GM19099 (cell line): Measurements from ENCODE around the gene NAA60.

Experiments
- POLR2A ChIP-seq: IDR thresholded peaks from 3 replicates; pipeline ENCODE4 v1.6.1; 2011; ENCODE audit warnings: low read depth; ENCODE audit not compliant: insufficient read length; ENCODE audit errors: extremely low read depth

NAA60 gene

DNA sequence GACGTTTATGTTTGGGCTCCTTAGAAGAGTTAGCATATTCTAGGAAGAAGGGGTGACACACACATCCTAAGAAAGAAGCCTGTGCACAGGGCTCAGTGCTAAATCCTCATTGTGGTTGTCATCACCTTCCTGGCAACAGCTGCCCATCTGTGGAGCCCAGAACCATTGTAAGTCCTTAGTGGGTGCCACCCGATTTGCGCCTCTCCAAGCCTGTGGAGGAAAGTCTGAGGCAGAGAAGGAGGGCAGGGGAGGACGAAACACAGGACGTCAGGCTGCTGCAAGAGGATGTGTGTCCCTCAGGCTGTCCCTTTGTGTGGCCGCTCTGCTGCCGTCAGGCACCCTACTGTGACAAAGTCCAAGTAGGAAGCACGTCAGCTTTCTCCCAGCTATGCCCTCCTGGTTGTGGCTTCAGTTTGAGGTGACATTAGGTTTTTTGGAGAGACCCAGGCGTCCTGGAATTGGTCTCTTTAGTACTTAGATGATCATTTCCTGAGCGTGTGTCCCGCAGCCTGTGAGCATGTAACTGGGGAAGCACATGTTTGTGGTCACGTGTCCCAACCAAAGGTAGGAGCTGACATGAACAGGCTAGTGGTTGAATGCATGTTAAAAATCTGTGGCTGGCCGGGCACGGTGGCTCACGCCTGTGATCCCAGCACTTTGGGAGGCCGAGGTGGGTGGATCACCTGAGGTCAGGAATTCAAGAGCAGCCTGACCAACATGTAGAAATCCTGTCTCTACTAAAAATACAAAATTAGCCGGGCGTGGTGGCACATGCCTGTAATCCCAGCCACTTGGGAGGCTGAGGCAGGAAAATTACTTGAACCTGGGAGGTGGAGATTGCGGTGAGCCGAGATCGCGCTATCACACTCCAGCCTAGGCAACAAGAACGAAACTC lies 68.1 kb downstream of the NAA60 start:
- TF ChIP-seq POLR2A: no peak

GRCh38 chr16:3513892-3514583 lies 70.6 kb downstream of the NAA60 start:
- TF ChIP-seq POLR2A: no peak

DNA sequence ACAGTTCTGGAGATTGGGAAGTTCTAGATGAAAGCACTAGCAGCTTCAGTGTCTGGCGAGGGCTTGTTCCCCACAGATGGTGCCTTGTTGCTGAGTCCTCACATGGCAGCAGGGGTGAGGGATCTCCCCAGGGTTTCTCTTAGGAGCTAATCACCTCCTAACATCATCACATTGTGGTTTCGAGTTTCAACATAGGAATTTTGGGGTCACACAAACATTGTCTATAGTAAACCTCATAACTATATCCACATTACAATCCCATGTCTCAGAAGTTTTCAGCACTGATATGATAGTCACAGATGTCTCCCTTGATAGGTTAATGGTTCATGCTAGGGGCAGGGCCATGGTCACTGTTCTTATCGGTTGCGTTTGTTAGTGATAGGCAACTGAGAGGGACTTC lies 71.1 kb downstream of the NAA60 start:
- TF ChIP-seq POLR2A: no peak

DNA sequence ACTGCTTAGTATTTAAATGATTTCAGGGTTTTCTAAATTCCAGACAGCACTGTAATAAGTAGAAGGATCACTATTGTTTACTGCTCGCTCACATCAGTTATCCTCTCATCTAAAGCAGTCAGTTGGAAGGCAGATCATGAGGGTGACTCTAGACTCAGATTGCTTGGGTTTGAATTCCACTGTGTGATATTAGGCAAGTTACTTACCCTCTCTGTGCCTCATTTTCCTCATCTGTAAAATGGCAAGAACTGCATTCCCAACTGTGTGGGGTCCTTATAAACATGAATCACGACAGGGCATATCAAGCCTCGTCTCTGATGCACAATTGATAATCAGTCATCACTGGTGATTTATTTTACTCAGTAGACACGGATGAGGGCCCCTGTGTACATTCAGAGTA lies 72.4 kb downstream of the NAA60 start:
- no peak for TF ChIP-seq POLR2A

DNA sequence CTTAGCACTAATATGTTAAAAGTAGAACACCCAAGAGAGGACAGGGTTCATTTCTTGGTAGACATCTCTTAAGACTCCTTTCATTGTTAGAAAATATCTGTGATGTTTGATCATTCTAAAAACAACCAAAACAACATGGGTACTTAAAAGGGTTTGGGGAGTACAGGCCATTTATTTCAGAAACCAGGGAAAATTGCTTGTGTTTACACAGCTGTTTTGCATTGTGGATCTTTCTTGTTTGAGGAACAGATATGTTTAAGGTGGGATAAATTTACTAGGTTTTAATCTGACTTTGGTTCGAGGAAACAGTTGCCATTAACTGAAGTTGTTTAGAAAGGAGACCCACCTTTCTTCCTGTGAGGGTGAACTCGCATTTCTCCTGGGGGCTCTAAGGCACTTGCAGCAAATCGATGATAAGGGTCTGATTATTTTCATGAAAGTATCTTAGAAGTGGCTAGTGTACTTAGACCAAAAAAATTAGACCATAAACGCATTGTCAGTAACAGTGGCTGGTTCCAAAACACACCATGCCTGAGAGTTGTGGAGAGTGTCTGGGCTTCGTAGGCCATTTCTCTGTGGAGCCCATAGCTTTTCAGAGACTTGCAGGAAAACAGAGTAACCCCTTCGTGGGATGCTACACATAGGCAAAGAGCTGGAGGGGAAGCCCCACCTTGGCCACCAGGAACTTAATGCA lies 75.0 kb downstream of the NAA60 start:
- TF ChIP-seq POLR2A: no peak

GRCh38 chr16:3518986-3519348 lies 75.5 kb downstream of the NAA60 start:
- no peak for TF ChIP-seq POLR2A

GRCh38 chr16:3519581-3519980 lies 76.1 kb downstream of the NAA60 start:
- no peak for TF ChIP-seq POLR2A

- no peak for TF ChIP-seq POLR2A
These were observed 76.9 kb downstream of the NAA60 start for GRCh38 chr16:3520413-3520812.

DNA sequence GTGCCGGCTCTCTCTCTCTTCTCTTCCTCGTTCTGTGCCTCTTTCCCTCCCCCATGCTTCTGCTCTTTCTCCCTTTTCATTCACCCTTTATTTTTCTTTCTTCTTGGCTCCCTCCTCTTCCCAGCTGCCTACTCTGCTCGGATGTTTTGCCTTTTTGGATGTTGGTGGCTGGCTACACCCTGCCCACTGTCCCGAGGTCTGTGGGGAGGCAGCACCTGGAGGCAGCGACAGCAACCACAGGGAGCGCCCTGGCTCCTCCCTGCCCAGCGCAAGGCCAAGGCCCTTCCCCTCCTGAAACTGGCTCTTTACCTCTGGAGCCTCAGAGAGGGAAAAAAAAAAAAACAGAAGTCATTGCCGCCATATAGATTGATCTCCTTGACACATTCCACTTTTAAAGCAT lies 77.4 kb downstream of the NAA60 start:
- no peak for TF ChIP-seq POLR2A

DNA sequence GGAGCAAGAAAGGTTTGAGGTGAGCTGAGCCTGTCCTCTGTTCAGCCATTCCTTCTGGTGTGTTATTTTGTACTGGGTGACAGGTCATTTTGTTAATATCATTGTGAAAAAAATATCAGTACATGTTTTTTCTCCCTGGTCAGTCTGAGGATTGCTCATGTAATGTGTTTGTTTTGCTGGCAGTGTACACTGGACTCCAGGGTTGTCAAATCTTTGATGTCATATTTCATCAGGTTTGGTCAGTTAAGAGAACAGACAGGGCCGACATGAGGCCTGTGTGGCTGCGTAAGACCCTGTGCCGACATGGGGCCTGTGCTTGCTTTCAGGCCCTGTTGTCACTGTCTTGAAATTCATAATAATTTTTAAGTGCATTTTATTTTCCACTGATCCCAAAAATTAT lies 79.8 kb downstream of the NAA60 start:
- TF ChIP-seq POLR2A: no peak

- TF ChIP-seq POLR2A: no peak
These were observed 82.5 kb downstream of the NAA60 start for GRCh38 chr16:3525951-3526350.

DNA sequence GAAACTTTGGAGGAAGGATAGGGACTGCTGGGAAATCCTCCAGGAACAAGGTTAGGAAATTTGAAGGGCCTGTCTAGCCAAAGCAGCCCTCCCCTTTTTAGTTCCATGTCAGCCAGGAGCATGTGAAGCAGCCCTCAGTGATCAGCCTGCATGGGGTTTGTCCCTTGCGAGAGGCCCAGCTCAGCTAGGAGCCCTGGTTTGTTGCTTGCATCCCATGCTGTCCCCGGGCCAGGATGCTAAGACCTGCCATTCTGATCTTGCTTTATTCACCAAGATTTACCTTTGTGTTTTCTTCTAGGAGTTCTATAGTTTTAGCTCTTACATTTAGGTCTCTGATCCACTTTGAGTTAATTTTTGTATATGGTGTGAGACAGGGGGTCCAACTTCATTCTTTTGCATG lies 84.9 kb downstream of the NAA60 start:
- no peak for TF ChIP-seq POLR2A

DNA sequence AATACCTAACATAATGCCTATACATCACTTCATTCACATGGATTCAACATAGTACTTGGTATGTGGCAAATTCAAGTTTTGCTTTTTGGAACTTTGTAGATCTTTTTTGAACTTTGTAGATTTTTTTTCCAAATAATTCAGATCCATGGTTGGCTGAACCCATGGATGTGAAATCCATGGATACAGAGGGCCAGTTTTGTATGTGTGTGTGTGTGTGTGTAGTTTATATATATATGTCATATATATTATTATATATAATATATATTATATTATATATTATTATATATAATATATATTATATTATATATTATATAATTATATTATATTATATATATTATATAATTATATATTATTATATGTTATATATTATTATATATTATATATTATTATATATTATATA lies 85.7 kb downstream of the NAA60 start:
- no peak for TF ChIP-seq POLR2A

DNA sequence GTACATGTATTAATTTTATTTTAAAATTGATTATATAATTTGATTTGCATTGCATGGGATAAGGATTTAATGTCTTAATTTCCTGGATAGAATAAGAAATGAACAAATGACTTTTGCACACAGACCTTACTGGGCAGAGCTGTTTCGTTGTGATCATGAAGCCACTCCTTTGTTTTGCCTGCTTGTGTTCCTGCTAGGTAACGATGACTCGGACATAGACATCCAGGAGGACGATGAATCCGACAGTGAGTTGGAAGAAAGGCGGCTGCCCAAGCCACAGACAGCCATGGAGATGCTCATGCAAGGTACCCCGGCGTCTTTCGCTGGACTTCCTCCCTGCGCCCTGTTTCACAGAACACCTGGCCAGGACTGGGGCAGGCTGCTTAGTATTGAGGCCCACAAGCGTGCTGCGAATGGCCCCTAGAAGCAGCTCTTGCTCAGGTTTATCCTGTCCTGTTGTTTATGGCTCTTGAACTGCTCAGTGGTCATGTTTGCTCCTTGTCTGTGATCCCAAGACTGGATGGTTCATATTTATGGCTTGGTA lies 87.0 kb downstream of the NAA60 start:
- TF ChIP-seq POLR2A: no peak

- TF ChIP-seq POLR2A: no peak
These were observed 89.3 kb downstream of the NAA60 start for GRCh38 chr16:3532741-3533140.
